K562 (cell line): ENCODE results near the gene COL10A1. TPM values are rescaled to one million over a fixed set of nuclear protein-coding genes. Genes with fewer than 3 reads are reported as not detected.

Experiments used
- ATAC-seq: fragments of 200-7000 bp; cut with Tn5 transposase; 3 replicates; pipeline ENCODE4 v1.9.1; 2020; ENCODE audit warnings: moderate library complexity
- BruUV-seq: library from RNA; stranded (reverse); fragments of 400-500 nt; replicated peaks from 2 replicates; lab custom pipeline; 2021; lab: Mats Ljungman, UMichigan
- CTCF ChIA-PET: fragments of 300-600 bp; formaldehyde crosslinking; extraction: SDS; loops from one replicate; lab custom pipeline; 2021; ENCODE audit warnings: low intra/inter-chr PET ratio; lab: Yijun Ruan, JAX
- POLR2A ChIA-PET: fragments of 300-600, 350-650 bp; sonication (Branson Sonifier 250); formaldehyde crosslinking; extraction: SDS; loops from one replicate; lab custom pipeline; 2021; ENCODE audit warnings: antibody characterized with exemption, inconsistent platforms; lab: Yijun Ruan, JAX
- DNase-seq, 4 experiments: peaks; one replicate each; pipeline versions ENCODE4 v3.0.0 to v3.0.0-alpha.2; 2011 to 2018; ENCODE audit warnings: low spot score in 3 of 4, mixed read lengths in 3 of 4; ENCODE audit errors: extremely low read depth in 1 of 4
- FAIRE-seq: peaks from 2 replicates; lab custom pipeline; 2011; peaks lifted over from hg19 to GRCh38; lab: Jason Lieb, UNC
- H2AFZ ChIP-seq: 2 replicates; pipeline ENCODE4 v1.6.0; 2011; ENCODE audit warnings: low read depth, low read length, control low read depth, inconsistent platforms
- H3K27ac ChIP-seq: fragments of 200-600 bp; 3 replicates; pipeline ENCODE4 v1.8.0; 2011; ENCODE audit warnings: low read depth, mild to moderate bottlenecking, control low read depth, inconsistent platforms, low read length, moderate library complexity, mixed read lengths; ENCODE audit errors: extremely low read depth
- H3K27me3 ChIP-seq, 2 experiments: fragments of 300-600 bp in 1 of 2; 2 replicates in 1 of 2; 3 replicates in 1 of 2; pipeline versions ENCODE4 v1.6.0 to v1.8.0; 2011; ENCODE audit warnings: inconsistent platforms in 2 of 2, low read length in 2 of 2, mild to moderate bottlenecking in 1 of 2, mixed read lengths in 1 of 2, moderate library complexity in 1 of 2; ENCODE audit not compliant: control insufficient read depth in 2 of 2, insufficient read depth in 2 of 2
- H3K36me3 ChIP-seq: fragments of 300-600 bp; 3 replicates; pipeline ENCODE4 v1.8.0; 2011; ENCODE audit warnings: mild to moderate bottlenecking, low read length, inconsistent platforms; ENCODE audit not compliant: control insufficient read depth, insufficient read depth
- H3K4me1 ChIP-seq, 2 experiments: fragments of 200-600 bp in 1 of 2; replicated peaks in 1 of 2; 2 replicates in 1 of 2; 3 replicates in 1 of 2; pipeline versions ENCODE4 v1.5.1 to v1.8.0; 2011; ENCODE audit warnings: inconsistent platforms in 2 of 2, low read length in 2 of 2, mild to moderate bottlenecking in 1 of 2, mixed read lengths in 1 of 2, moderate library complexity in 1 of 2; ENCODE audit not compliant: control insufficient read depth in 2 of 2, insufficient read depth in 2 of 2
- H3K4me2 ChIP-seq: 2 replicates; pipeline ENCODE4 v1.6.1; 2011; ENCODE audit warnings: low read length, control low read depth, inconsistent platforms, mixed read lengths; ENCODE audit not compliant: insufficient read depth
- H3K4me3 ChIP-seq: fragments of 200-600 bp; sonication (generic), shearing (Covaris generic); 2 replicates; pipeline ENCODE4 v1.5.1; 2016; ENCODE audit warnings: control low read depth, inconsistent platforms
- H3K79me2 ChIP-seq: fragments of 200-600 bp; 3 replicates; pipeline ENCODE4 v1.8.0; 2011; ENCODE audit warnings: low read length, inconsistent platforms; ENCODE audit not compliant: control insufficient read depth, insufficient read depth
- H3K9ac ChIP-seq, 2 experiments: 2 replicates each; pipeline versions ENCODE4 v1.6.0 to v1.6.1; 2011; ENCODE audit warnings: low read depth in 2 of 2, low read length in 2 of 2, control low read depth in 1 of 2, inconsistent platforms in 1 of 2, mild to moderate bottlenecking in 1 of 2, mixed read lengths in 1 of 2; ENCODE audit not compliant: insufficient read depth in 1 of 2
- H3K9me1 ChIP-seq: one replicate; pipeline ENCODE4 v1.6.0; 2011; ENCODE audit warnings: inconsistent platforms, mild to moderate bottlenecking, low read length, moderate library complexity; ENCODE audit not compliant: control insufficient read depth, insufficient read depth
- H3K9me3 ChIP-seq: replicated peaks from 2 replicates; pipeline ENCODE4 v1.5.1; 2011; ENCODE audit warnings: low read depth, low read length, inconsistent platforms; ENCODE audit not compliant: control insufficient read depth, insufficient read depth
- H4K20me1 ChIP-seq: replicated peaks from 2 replicates; pipeline ENCODE4 v1.6.1; 2011; ENCODE audit warnings: low read length, inconsistent platforms, mixed read lengths; ENCODE audit not compliant: control insufficient read depth, insufficient read depth
- KLF16 ChIP-seq: IDR thresholded peaks from 2 replicates; pipeline ENCODE4 v1.6.1; 2016; ENCODE audit warnings: antibody characterized with exemption
- RAD21 ChIP-seq, 2 experiments: fragments of 250-450 bp in 1 of 2; fragments of 450-650 bp in 1 of 2; sonication (Bioruptor Pico) in 1 of 2; formaldehyde crosslinking in 1 of 2; IDR thresholded peaks in 1 of 2; conservative IDR thresholded peaks in 1 of 2; 2 replicates each; pipeline versions ENCODE4 v1.4.0 to v1.8.0; 2020 to 2022; ENCODE audit warnings: mild to moderate bottlenecking in 2 of 2, moderate library complexity in 1 of 2
- SMARCA5 ChIP-seq: fragments of 450-650 bp; IDR thresholded peaks from 2 replicates; pipeline ENCODE4 v1.6.1; 2016
- SRSF1 ChIP-seq: fragments of 200-400 bp; formaldehyde crosslinking; IDR thresholded peaks from 2 replicates; pipeline ENCODE4 v1.6.1; 2017; ENCODE audit warnings: mild to moderate bottlenecking, low read depth, low read length, moderate library complexity
- ZNF274 ChIP-seq: IDR thresholded peaks from 2 replicates; pipeline ENCODE4 v1.6.1; 2011; ENCODE audit warnings: low read depth, mild to moderate bottlenecking, low read length, moderate library complexity, borderline replicate concordance
- WGBS: fragments of 100-300 bp; shearing (Covaris generic); methylation state at CpG from one replicate; pipeline ENCODE4 v1.1.6; 2016; ENCODE audit warnings: low coverage, mixed read lengths; ENCODE audit not compliant: insufficient coverage; ENCODE audit errors: missing lambda C conversion rate; 5-methylcytosine and 5-hydroxymethylcytosine counted together
- in situ Hi-C: fragments of 300-500 bp; cut with MboI; formaldehyde crosslinking; loops from 4 replicates; pipeline ENCODE4 v1.15.0; 2018; ENCODE audit warnings: inconsistent platforms, mixed read lengths
- intact Hi-C: fragments of 100-400 bp; cut with micrococcal nuclease; formaldehyde crosslinking; loops from 2 replicates; pipeline ENCODE4 v1.14.2; 2022
- polyA plus RNA-seq, 8 experiments: library from polyadenylated mRNA; depleted of rRNA in 4 of 8; stranded (reverse) in 5 of 8; unstranded in 3 of 8; fragments of >200 nt; fragmentation: Nextera tagmentation in 2 of 8; fragmentation: Illumina TruSeq in 1 of 8; extraction: Ambion mirVana in 2 of 8; extraction: Trizol in 1 of 8; gene quantifications; 2 replicates each; pipeline versions ENCODE4 v1.2.1 to v1.2.3, GENCODE V29; 2011 to 2014; ENCODE audit warnings: inconsistent platforms in 1 of 8, missing spikeins in 1 of 8
- total RNA-seq, 7 experiments: library from RNA; depleted of rRNA in 6 of 7; stranded (reverse); fragments of >200 nt in 6 of 7; fragmentation: Illumina TruSeq in 2 of 7; extraction: Trizol in 2 of 7; gene quantifications; 2 replicates each; pipeline versions ENCODE4 v1.2.1 to v1.2.3, GENCODE V29; 2011 to 2021; ENCODE audit warnings: low replicate concordance in 1 of 7
- TF ChIP-seq, protein P1 (sequence below): sonication (generic); IDR thresholded peaks from 2 replicates; pipeline ENCODE4 v1.6.1; 2016
- TF ChIP-seq, protein P2 (sequence below): fragments of 450-650 bp; IDR thresholded peaks from 2 replicates; pipeline ENCODE4 v1.6.1; 2016; ENCODE audit warnings: low read depth, mild to moderate bottlenecking, moderate library complexity
- TF ChIP-seq, protein P3 (sequence below), 2 experiments: fragments of 450-650 bp; formaldehyde crosslinking in 1 of 2; IDR thresholded peaks; 2 replicates each; pipeline versions ENCODE4 v1.4.0 to v1.6.1; 2014 to 2020; ENCODE audit warnings: mild to moderate bottlenecking in 2 of 2, borderline replicate concordance in 1 of 2, low read depth in 1 of 2

The COL10A1 gene
- total and polyA plus RNA-seq, 9 of the 15 experiments (the other 6 are each of a cell fraction or from before 2014, with no cell fraction given): 0.06 to 0.08 TPM; not detected in 7

DNA sequence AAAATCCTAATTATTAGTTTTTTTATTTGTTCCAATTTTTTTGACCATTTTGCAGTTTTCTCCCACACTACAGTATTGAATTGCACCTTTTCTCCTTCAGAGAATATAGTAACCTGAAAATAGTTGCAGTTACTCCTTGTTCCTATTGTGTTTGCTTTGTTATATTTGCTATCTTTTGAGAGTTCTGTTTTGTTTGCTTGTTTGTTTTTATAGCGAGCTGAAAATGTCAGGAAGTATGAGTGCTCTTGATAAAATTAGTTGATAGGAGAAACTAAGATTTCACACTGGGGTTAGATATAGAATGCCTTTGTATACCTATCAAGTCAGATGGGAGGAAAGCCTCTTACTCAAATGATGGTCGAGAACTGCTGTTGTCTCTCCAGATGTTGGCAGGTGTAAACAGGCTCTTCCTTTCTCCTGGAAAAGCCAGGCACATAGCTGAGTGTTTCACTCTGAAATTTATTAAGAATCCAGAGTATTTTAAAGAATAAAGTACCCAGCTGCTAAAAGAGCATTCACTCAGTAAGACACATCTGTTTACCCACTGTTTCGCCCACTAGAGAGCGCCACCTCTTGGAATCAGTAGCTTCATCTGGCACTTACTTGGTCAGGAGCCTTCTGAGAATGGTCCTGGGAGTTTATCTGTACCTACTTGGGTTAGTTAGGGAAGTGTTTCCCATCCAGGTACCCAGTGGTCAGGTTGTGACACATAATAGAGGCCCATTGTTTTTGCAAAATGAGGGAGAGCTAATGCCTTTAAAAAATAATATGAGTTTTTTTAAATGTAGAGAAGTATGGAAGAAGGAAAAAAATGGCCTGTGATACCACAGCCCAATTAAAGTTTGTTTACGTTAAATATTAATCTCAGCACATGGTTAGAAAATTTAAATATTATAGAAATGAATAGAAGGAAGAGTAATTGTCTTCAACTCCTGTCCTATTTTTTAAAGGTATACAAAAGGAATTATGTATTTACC lies 14.1 kb downstream of the COL10A1 start:
- H3K9ac ChIP-seq: no peak overlapping the region
- H2AFZ ChIP-seq: no peak overlapping the region
- CTCF ChIA-PET: interaction anchor here (0.5 kb wide), 1 partner anchor 545 kb away, joined by 3 read pairs; no protein-coding TSS in a partner anchor
- no peaks in the 10 kb centered on the region for H3K27me3 ChIP-seq
- H3K36me3 ChIP-seq: peaks cover 20% of the 10 kb centered on the region; the same call in 2 of the 3 replicates
- no TSS peak for BruUV-seq
- in situ Hi-C loops: no loop called here
- peak; percentile 71 for FAIRE-seq
- no peaks in the 10 kb centered on the region for H3K9me3 ChIP-seq
- no peak overlapping the region for H3K27ac ChIP-seq
- DNase-seq: peak; percentile 25 to 62 (median 40)
- H3K4me3 ChIP-seq: no peak overlapping the region
- intact Hi-C loops: no loop called here
- H3K9me1 ChIP-seq: no peaks in the 10 kb centered on the region
- no peak overlapping the region for H3K4me2 ChIP-seq
- no peaks in the 10 kb centered on the region for H4K20me1 ChIP-seq
- no peaks in the 10 kb centered on the region for H3K79me2 ChIP-seq
- ATAC-seq: peak; percentile 92
- no peaks in the 10 kb centered on the region for H3K4me1 ChIP-seq
- POLR2A ChIA-PET: interaction anchor here (0.6 to 1.3 kb wide), 6 partner anchors 11 to 276 kb away, joined by 3 read pairs; partner anchors contain the start of gene NT5DC1
- WGBS: 46% methylated on average over 5 of the region's 5 CpGs
- TF ChIP-seq RAD21 (CRISPR knock-in tag; conservative IDR thresholded peaks at IDR 0.05 in 1 of 2, IDR thresholded peaks at IDR 0.05 in 1 of 2): peak; percentile 46 to 57
- TF ChIP-seq, protein P1, sequence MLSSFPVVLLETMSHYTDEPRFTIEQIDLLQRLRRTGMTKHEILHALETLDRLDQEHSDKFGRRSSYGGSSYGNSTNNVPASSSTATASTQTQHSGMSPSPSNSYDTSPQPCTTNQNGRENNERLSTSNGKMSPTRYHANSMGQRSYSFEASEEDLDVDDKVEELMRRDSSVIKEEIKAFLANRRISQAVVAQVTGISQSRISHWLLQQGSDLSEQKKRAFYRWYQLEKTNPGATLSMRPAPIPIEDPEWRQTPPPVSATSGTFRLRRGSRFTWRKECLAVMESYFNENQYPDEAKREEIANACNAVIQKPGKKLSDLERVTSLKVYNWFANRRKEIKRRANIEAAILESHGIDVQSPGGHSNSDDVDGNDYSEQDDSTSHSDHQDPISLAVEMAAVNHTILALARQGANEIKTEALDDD: peak; percentile 53; the same call in 1 of the 2 replicates
- TF ChIP-seq ZNF274: no peak
- TF ChIP-seq, protein P2, sequence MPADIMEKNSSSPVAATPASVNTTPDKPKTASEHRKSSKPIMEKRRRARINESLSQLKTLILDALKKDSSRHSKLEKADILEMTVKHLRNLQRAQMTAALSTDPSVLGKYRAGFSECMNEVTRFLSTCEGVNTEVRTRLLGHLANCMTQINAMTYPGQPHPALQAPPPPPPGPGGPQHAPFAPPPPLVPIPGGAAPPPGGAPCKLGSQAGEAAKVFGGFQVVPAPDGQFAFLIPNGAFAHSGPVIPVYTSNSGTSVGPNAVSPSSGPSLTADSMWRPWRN: no peak
- TF ChIP-seq, protein P3, sequence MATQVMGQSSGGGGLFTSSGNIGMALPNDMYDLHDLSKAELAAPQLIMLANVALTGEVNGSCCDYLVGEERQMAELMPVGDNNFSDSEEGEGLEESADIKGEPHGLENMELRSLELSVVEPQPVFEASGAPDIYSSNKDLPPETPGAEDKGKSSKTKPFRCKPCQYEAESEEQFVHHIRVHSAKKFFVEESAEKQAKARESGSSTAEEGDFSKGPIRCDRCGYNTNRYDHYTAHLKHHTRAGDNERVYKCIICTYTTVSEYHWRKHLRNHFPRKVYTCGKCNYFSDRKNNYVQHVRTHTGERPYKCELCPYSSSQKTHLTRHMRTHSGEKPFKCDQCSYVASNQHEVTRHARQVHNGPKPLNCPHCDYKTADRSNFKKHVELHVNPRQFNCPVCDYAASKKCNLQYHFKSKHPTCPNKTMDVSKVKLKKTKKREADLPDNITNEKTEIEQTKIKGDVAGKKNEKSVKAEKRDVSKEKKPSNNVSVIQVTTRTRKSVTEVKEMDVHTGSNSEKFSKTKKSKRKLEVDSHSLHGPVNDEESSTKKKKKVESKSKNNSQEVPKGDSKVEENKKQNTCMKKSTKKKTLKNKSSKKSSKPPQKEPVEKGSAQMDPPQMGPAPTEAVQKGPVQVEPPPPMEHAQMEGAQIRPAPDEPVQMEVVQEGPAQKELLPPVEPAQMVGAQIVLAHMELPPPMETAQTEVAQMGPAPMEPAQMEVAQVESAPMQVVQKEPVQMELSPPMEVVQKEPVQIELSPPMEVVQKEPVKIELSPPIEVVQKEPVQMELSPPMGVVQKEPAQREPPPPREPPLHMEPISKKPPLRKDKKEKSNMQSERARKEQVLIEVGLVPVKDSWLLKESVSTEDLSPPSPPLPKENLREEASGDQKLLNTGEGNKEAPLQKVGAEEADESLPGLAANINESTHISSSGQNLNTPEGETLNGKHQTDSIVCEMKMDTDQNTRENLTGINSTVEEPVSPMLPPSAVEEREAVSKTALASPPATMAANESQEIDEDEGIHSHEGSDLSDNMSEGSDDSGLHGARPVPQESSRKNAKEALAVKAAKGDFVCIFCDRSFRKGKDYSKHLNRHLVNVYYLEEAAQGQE (IDR thresholded peaks at IDR 0.05; ENCODE audit: borderline replicate concordance): peak; percentile 42; the same call in 1 of the 2 replicates
- TF ChIP-seq, protein P3 (CRISPR knock-in tag; IDR thresholded peaks at IDR 0.05; ENCODE audit: low read depth): no peak
- TF ChIP-seq SRSF1: no peak
- 0 out of 2 replicates have a peak, but pooled peaks have one; percentile 40 for TF ChIP-seq KLF16
- TF ChIP-seq SMARCA5: no peak
